ENCODE data around the gene SLC25A47. TPM values are rescaled to one million over a fixed set of nuclear protein-coding genes. Genes with fewer than 3 reads are reported as not detected.

The SLC25A47 gene
- total and polyA plus RNA-seq, 2 of the 4 experiments (the other 2 are of a cell fraction) = not detected

- Histone ChIP-seq H2AK5ac (ENCODE audit: low read depth, low read length) (no peak overlapping the region), H2BK15ac (ENCODE audit: low read depth, low read length) (no peak overlapping the region), H3K23ac (ENCODE audit: low read depth, low read length) (no peak overlapping the region), H3K4me1 (ENCODE audit: control insufficient read depth, insufficient read depth, low read length) (no peaks in the 10 kb centered on the region), H4K5ac (ENCODE audit: low read depth, low read length) (no peak overlapping the region), H4K20me1 (ENCODE audit: insufficient read depth, low read length) (no peaks in the 10 kb centered on the region), H2AFZ (replicated peaks; ENCODE audit: low read length, poor library complexity) (no peak overlapping the region), H2AK9ac (replicated peaks; ENCODE audit: low read depth, low read length, poor library complexity) (no peak overlapping the region), H2BK120ac (ENCODE audit: low read depth, low read length) (no peak overlapping the region), H3K9me1 (ENCODE audit: insufficient read depth, low read length) (no peaks in the 10 kb centered on the region), H3K36me3 (ENCODE audit: control insufficient read depth, insufficient read depth, low read length) (no peaks in the 10 kb centered on the region), H3K4me2 (ENCODE audit: low read depth, low read length) (no peak overlapping the region), H2BK5ac (ENCODE audit: low read depth, low read length, poor library complexity, severe bottlenecking) (no peak overlapping the region), H3K27me3 (ENCODE audit: control insufficient read depth, insufficient read depth, low read length) (no peaks in the 10 kb centered on the region; the same call in 1 of the 2 replicates), H3K4me3 (ENCODE audit: insufficient read depth, low read depth, low read length) (no peak overlapping the region), H4K8ac (ENCODE audit: low read depth in 2 of 2, low read length in 2 of 2) (no peak overlapping the region), H3K27ac (ENCODE audit: insufficient read depth, low read length) (no peak overlapping the region), H3K9me3 (ENCODE audit: control insufficient read depth, insufficient read depth, low read length) (no peaks in the 10 kb centered on the region), H2BK20ac (ENCODE audit: low read depth, low read length) (no peak overlapping the region), H4K91ac (ENCODE audit: insufficient read depth, low read depth, low read length) (no peak overlapping the region), H3K79me1 (ENCODE audit: low read depth in 1 of 2, low read length in 2 of 2) (no peaks in the 10 kb centered on the region), H3K18ac (ENCODE audit: low read depth, low read length) (no peak overlapping the region), H3K9ac (ENCODE audit: low read depth, low read length) (no peak overlapping the region), H3K4ac (ENCODE audit: low read depth, low read length) (no peak overlapping the region), H3K14ac (replicated peaks; ENCODE audit: low read depth, low read length) (no peak overlapping the region), H3K56ac (ENCODE audit: extremely low read depth, insufficient read depth, low read length) (no peak overlapping the region)
- BruUV-seq (replicated peaks) = no TSS peak
- CTCF ChIA-PET = no interaction called here
- intact Hi-C loops (cut with micrococcal nuclease) (no loop called here), in situ Hi-C loops (cut with MboI; ENCODE audit: low sequenced_read_pairs) (no loop called here), dilution Hi-C loops (cut with HindIII; ENCODE audit: low sequenced_read_pairs, unreplicated experiment) (no loop called here)
- no peak for ATAC-seq (ENCODE audit: low read depth)
- 81% methylated on average over 6 of the region's 13 CpGs; no CpG with 5 or more reads in 1 of the 2 experiments for WGBS, 2 experiments (ENCODE audit: extremely low coverage in 2 of 2, insufficient read length in 1 of 2)
- DNase-seq = no peak
- POLR2A ChIA-PET (ENCODE audit: unreplicated experiment) = no interaction called here
- no peak for TF ChIP-seq FOS (IDR thresholded peaks at IDR 0.05; ENCODE audit: low read depth, low read length)
- no peak for TF ChIP-seq ELK1 (IDR thresholded peaks at IDR 0.05; ENCODE audit: borderline replicate concordance, low read depth, low read length)
- no peak for TF ChIP-seq MAZ (IDR thresholded peaks at IDR 0.05; ENCODE audit: borderline replicate concordance, low read depth, low read length)
- TF ChIP-seq USF2 (IDR thresholded peaks at IDR 0.05; ENCODE audit: low read depth, low read length) = no peak
- no peak for TF ChIP-seq RCOR1 (IDR thresholded peaks at IDR 0.05; ENCODE audit: insufficient replicate concordance, low read length)
- no peak for TF ChIP-seq POLR2A (IDR thresholded peaks at IDR 0.05; ENCODE audit: low read depth, low read length)
- TF ChIP-seq NFE2L2 (IDR thresholded peaks at IDR 0.05; ENCODE audit: low read depth, low read length) = no peak
- TF ChIP-seq MAFK (IDR thresholded peaks at IDR 0.05; ENCODE audit: low read depth, low read length) = no peak
- no peak for TF ChIP-seq CHD1 (IDR thresholded peaks at IDR 0.05; ENCODE audit: low read depth, low read length)
- TF ChIP-seq RAD21 (IDR thresholded peaks at IDR 0.05; ENCODE audit: low read length) = no peak
- no peak for TF ChIP-seq RFX5 (IDR thresholded peaks at IDR 0.05; ENCODE audit: low read depth, low read length)
- no peak for TF ChIP-seq CEBPB (IDR thresholded peaks at IDR 0.05; ENCODE audit: low read depth, low read length)
- TF ChIP-seq BHLHE40 (IDR thresholded peaks at IDR 0.05; ENCODE audit: low read depth, low read length) = no peak
- no peak for TF ChIP-seq SMC3 (IDR thresholded peaks at IDR 0.05; ENCODE audit: low read depth, low read length)
- no peak for TF ChIP-seq MXI1 (IDR thresholded peaks at IDR 0.05; ENCODE audit: borderline replicate concordance, low read depth, low read length)
- no peak for TF ChIP-seq CTCF (conservative IDR thresholded peaks at IDR 0.05; ENCODE audit: low read depth, low read length)
These were observed 2.8 kb downstream of the SLC25A47 start for GRCh38 chr14:100325958-100326357.
